Measurements from ENCODE around the gene MAP3K20.
"Not testable (repeated sequence)": the region's sequence is repeated elsewhere in the genome, so short reads cannot be mapped to it uniquely, and the experiment has no call there.

MAP3K20 gene

DNA sequence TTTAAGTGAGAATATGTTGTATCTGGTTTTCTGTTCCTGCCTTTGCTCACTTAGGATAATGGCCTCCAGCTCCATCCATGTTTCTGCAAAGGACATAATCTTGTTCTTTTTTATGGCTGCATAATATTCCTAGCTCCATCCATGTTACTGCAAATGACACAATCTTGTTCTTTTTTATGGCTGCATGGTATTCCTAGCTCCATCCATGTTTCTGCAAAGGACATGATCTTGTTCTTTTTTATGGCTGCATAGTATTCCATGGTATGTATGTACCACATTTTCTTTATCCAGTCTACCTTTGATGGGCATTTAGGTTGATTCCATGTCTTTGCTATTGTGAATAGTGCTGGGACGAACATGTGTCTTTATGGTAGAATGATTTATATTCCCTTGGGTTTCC lies 87.7 kb downstream of the MAP3K20 start:
- DNase-seq = not testable (repeated sequence)

DNA sequence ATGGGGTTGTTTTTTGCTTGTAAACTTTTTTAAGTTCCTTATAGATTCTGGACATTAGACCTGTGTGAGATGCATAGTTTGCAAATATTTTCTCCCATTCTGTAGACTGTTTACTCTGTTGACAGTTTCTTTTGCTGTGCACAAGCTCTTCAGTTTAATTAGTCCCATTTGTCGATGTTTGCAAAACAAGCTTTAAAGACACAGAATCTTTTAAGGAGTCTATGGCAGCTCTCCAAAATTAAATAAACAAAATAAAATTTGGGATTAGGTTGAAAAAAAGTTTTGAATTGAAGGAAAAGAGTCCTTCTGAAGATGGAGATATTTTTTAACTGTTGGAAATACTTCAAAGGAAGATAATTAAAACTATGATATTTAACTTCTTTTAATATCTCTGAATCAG lies 88.8 kb downstream of the MAP3K20 start:
- DNase-seq = no peak

DNA sequence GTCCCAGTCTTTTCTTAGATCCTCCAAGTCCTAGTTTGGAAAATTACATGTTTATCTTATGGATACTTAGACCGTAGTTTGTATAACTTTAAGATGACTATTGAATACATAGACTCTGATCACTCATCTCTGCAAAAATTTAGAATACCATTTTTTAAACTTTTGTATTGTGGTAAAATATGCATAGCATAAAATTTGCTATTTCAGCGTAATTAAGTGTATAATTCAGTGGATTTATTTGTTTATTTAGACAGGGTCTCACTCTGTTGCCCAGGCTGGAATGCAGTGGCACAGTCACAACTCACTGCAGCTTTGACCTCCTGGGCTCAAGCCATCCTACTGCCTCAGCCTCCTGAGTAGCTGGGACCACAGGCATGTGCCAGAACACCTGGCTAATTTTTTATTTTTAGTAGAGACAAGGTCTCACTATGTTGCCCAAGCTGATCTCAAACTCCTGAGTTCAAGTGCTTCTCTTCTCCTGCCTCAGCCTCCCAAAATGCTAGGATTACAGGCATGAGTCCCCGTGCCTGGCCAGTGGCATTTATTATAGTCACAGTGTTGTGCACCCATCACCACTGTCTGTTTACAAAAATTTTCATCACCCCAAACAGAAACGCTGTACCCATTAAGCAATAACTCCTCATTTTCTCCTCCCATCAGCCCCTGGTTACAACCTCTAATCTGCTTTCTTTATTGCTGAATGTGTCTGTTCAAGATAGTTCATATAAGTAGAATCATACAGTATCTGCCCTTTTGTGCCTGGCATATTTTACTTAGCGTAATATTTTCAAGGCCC lies 90.0 kb downstream of the MAP3K20 start:
- no peak for DNase-seq

DNA sequence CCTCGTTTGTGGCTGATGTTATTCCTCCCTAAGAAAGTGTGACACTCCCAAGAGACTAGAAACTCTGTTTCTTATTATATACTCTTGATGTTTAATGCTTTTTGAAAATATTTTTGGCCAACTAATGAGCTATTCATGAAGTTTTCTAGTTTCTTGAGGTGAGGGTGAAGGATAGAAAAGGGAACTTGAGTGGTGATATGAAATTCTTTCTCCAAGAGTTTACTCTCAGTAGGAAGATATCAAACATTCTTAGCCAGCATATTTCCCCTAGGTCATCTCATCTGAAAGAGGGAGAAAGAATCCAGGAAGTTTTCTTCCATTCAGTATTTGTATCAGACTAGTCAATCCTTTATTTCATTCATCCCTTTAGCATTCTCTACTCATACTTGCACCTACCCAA lies 95.7 kb downstream of the MAP3K20 start:
- DNase-seq = no peak

DNA sequence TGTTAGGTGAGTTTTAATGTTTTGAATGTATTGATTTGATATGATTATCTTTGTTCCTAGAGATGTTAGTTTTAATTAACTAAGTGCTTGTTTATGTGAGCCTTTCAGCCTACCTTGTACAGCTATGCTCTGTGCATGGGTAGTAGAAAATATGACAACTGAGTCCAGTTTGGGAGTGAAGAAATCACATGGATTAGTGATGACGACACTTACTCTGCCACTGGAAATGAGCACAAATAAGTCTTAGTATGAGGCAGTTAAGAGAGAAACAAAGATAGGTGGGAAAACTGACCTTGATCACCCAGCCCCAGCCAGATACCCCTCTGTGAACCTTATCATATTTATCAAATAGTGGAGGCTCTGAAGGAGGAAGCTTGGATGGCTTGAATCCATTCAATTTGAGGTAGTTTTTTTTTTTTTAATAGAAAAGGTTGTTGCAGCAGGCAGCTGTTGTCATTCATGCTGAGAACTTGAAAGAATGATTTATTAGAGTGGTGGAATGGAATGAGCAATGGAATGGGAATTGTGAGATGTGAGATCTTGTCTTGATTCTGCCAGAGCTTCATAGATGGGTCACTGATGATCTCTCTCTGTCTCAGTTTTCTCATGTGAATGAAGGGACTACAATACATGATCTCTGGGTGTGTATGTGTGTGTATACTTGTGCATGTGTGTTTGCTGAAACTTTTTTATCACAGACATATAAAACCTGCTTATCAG lies 96.4 kb downstream of the MAP3K20 start:
- DNase-seq = no peak

DNA sequence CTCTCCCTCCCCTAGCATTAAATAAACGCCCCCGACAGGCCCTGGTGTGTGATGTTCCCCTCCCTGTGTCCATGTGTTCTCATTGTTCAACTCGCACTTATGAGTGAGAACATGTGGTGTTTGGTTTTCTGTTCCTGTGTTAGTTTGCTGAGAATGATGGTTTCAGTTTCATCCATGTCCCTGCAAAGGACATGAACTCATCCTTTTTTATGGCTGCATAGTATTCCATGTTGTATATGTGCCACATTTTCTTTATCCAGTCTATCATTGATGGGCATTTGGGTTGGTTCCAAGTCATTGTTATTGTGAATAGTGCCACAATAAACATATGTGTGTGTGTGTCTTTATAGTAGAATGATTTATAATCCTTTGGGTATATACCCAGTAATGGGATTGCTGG lies 98.7 kb downstream of the MAP3K20 start:
- DNase-seq = not testable (repeated sequence)

DNA sequence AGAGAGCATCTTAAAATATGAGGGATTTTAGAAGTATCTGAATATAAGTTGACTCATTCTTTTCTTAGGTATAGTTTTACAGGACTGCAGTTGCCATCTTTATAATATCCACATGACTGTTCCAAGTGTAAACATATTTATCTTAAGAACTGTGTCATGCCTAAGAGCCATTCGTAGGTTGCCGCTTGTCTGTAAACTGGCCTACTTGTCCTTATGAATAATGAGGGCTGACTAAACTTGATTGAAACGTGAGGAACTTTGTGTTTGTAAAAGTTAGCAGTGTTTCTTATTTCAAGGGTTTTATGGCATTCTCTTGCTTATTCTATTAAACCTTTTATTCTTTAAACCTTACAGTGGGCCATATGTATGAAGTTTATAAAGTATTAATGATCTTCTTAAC lies 99.6 kb downstream of the MAP3K20 start:
- no peak for DNase-seq

DNA sequence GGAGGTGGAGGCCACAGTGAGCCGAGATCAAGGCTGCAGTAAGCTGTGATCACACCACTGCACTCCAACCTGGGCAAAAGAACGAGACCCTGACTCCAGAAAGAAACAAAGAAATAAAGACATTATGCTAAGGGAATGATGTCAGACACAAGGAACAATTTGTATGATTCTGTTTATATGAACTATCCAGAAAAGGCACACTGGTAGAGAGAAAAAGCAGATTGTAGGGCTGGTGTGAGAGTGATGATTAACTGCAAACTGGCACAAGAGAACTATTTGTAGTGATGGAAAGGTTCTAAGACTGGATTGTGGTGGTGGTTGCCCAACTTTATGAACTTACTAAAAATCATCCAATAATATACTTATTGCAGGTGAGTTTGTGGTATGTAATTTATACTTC lies 106.3 kb downstream of the MAP3K20 start:
- no peak for DNase-seq

DNA sequence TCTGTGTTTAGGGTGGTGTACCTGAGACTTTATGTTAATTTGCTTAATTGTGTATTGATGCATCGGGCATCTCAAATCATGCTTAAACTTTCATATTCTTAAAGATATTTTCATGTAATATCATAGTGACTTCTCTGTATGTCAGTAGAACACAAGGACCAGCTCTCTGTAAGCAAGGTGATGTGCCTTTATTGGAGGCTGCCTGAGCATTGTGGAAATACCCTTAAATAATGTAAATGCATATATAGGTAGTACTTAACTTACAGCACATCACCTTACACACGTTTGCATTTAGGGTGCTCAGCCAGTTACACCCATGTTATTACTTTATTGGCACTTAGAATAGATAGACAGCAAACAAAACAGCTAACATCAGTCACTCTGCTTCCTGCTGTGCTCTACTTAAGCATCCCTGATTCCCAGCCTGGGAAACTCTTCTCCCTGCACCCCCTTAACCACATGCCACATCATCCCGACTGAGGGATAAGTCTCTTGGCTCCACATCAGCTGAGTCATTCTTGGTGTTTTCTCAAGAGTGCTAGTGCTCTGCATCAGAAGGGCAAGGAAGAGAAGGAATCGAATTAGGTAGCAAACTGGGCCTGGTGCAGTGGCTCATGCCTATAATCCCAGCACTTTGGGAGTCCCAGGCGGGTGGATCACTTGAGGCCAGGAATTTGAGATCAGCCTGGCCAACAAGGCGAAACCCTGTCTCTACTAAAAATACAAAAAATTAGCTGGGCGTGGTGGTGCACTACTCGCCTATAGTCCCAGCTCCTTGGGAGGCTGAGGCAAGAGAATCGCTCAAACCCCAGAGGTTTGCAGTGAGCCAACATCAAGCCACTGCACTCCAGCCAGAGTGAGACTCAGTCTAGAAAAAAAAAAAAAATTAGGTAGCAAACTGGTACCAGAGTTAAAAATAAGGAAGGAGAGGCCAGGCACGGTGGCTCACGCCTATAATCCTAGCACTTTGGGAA lies 108.7 kb downstream of the MAP3K20 start:
- DNase-seq = no peak

DNA sequence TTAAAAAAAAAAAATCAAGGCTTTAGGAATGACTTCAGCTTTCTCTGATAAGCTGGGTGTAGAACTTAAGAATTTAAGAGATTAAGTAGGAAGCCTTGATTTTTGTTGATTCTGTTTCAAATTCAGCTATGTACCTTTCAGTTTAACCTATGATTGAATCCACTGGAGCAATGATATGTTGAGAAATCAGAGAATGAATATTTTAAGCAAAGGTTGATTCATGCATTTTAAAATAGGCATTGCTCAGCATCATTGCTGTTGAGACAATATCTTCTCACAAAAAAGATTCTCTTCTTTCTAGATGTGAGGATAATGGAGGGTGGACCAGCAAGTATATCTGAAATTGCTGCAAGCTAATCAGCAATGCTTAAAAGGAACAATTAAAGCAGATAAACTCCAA lies 109.8 kb downstream of the MAP3K20 start:
- no peak for DNase-seq

DNA sequence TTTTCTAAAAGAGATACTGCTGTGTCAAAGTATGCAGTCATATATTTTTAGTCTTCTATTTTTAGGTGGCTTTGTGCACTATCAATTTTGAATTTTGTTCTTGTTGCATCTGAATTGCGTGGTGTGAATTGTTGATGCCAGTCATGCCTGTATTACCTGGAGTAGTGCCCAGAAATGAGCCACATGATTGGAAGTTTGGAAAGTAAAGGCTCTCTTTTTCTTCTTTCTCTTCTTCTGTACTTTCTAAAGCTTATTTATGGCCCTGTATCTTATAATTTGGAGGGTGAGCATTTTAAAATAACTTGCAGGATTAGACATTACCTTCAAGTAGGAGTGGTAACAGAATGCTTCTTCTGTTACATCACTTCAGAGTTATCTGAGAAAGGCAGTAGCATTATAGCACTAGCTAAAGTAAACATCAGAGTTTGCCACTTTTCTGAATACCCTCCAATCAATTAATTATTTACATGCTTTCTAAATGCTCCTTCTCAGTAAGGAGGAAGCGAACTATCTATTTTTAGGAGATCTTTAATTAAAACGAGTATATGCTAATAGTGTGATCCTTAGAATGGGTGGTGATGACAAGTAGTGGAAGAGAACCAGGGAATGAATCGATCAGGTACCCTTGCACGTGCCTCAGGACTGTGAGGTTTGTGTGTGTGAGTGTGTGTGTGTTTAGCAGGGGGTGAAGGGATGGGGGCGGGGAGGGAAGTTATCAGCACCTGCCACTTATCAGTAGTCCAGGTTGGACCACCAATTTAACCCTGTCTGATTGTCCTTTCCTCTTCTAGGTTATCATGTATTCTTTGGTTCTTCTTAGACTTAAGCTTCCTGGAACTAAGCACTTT lies 112.5 kb downstream of the MAP3K20 start:
- DNase-seq = no peak

DNA sequence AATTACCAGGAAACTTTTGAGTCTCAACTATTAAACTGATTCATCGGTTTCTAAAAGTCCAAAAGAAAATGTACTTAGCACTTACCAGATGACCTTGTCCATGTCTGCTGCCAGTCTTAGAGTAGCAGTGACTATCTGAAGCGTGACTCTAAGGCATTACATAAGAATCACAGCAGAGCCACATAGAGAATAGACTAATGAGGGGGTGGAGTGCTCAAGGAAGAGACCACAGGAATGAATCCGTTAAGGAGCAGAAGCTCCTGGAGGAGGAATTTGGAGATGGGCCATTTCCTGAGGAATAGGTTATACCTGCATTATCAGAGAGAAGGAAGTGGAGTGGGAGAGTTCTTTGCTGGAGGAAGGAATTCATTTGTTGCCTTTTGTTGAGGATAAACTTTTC lies 116.0 kb downstream of the MAP3K20 start:
- no peak for DNase-seq

DNA sequence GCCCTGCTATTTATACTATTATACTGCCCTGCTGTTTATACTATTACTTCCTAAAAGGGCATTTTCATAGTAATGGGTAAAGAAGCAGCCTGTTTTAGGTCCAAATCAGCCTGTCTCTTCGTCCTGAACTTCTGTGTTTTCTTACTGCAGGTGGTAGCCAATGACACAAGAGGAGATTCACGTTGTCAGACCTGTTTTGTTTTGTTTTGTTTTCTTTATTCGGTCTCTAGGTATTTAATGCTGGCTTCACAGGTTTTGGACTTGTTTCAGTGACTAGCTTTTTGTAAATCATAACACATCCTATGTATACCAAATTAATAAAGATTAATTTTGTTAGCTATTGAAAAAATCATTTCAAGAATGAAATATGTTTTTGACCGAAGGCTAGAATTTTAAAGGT lies 116.4 kb downstream of the MAP3K20 start:
- no peak for DNase-seq

DNA sequence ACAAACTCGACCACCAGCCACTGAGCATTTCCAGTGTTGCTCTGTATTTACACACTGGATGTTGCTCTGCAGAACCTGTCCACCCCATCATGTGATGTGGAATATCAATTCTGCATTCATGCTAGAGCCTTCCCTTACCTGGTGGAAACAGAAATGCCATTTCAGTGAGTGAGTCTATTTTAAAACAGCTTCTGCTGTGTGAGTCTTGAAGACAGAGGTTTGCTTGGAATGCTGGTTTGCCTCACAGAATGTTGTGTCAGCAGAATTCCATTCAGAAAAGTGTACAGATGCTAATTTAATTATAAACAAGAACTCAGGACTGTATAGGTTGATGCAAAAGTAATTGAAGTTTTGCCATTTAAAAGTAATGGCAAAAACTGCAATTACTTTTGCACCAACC lies 118.3 kb downstream of the MAP3K20 start:
- DNase-seq = no peak

DNA sequence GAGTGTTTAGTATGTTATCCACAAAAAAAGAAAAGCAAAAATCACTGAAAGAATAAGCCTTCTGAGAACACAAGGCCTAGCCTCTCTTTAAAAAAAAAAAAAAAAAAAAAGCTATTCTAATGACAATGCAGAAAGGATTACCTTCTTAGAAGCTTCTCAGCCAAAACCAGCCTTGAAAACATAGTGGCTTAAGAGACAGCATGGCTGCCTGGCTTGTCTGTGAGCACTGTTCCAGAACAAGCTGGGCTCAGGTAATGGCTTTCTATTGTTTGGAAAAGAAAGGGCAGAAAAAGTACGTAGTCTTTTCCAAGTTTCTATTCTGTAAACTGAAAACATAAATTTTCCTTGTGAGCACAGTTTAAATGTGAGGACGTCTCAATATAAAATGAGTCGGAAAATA lies 119.5 kb downstream of the MAP3K20 start:
- no peak for DNase-seq

DNA sequence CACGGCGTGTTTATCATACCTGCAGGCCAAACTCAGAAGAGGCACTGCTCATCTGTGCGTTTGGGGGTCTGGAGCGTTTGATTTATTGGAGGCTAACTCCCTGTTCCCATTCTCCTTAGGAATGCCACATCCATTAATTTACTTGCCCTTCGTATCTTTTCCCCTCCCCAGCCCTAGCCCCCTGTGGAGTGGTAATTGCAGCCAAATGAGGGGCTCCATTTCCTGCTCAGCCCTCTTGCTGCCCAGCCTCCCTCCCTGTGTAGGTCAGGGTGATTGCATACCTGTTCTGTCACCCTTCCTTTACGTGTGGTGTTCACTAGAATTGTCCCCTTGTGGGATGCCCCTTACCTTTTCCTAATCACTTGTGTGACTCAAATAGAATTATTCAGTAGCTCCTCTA lies 120.4 kb downstream of the MAP3K20 start:
- DNase-seq = no peak

DNA sequence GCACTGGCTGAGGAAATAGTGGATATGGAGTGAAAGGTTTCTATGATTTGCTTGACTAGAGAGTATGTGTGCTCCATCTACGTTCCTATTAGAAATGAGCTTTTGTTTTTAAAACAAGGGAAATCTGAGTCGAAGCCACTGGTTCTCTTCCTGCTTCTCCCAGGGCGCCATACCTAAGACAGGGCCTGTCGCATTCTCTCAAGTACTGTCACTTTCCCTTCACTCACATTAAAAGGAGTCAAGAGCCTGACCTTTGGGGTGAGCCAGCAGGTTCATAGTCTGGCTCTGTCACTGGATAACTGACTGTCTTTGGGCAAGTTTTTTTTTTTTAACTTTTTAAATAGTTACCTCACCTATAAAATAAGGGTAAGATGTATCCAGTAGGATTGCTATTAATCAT lies 121.0 kb downstream of the MAP3K20 start:
- no peak for DNase-seq

DNA sequence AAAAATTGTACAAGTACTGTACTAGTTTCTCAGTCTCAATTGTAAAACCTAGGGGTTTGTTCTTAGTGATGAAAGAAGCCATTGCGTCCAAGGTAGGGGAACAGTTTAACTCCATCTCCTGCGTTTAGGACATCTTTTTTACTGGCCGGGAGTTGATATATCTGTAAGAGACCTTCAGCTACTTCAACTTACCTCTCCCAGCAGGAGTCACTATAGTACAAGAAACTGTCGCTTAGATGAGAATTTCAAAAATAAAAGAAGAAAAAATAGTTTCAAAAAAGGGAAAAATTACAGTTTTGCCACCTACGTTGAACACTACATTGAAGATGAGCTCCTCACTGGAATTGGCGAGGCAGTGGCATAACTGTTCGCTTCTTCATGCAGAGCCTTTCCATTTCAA lies 122.7 kb downstream of the MAP3K20 start:
- no peak for DNase-seq

DNA sequence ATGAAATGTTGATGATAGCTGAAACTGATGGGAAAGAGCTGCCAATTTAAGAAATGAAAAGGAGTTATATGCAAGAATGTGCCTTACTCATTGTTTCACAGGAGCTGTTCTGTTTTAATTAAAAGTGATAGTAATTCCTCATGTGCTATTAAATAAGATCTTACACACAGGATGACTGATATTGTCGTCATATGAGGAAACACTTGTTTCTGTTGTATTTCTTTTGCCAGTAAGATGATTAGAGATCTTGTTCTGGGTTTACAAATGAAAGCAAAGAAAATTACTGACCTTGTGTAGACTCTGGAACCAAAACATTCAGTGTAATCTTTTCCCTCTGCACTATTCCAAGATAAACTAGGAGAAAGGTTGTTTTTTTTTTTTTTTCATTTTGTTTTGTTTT lies 123.6 kb downstream of the MAP3K20 start:
- no peak for DNase-seq

DNA sequence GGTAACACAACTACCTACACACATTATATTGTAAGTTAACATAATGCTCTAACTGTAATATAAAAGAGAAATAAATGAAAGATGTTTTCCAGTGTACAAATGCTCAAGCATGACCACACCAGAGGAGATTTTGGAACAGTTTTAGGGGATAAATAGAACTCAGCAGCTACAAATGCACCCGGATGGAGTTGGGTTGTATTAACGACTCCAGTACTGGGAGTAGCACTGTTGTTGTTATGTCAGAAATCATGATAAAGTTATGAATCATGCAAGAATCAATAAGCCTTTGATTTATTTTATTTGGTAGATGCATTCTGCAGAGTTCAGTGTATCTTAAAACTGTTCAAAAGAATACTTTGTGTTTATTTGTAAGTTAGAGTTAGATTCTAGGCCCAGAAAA lies 126.9 kb downstream of the MAP3K20 start:
- no peak for DNase-seq

DNA sequence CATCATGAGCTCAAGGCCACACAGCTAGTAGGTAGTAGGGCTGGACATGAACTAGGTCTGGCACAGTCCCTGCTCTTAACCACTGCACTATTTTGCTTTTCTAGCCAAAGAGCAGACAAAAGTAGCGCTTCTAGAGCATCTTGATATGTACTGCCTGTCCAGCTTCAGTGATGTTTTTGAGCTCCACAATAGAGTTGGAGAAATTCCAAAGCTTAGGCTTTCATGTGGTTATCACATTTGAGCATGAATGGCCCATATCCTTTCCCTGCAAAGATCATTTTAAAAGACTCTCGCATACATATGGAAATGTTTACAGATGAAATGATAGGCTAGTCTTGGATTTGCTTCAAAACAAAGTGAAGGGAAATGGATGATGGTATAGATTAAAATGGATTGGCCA lies 128.7 kb downstream of the MAP3K20 start:
- DNase-seq = no peak

DNA sequence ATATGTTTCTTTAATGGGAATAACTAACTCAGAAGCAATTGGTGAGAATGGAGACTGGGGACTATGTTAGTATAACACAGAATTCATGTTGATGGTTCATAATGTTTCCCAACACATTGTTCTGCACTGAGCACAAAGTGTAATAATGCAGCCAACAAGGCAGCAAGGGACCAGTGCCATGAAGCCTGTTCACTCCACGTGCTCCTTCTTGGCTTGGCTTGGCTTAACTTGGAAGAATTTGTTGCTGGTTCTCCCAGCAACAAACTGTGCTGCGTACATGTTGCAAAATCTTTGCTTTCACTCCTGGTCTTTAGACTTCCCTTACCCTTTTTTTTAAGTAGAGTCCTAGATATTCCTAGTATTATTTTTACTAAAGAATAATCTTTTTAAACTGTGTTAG lies 129.7 kb downstream of the MAP3K20 start:
- DNase-seq = no peak

DNA sequence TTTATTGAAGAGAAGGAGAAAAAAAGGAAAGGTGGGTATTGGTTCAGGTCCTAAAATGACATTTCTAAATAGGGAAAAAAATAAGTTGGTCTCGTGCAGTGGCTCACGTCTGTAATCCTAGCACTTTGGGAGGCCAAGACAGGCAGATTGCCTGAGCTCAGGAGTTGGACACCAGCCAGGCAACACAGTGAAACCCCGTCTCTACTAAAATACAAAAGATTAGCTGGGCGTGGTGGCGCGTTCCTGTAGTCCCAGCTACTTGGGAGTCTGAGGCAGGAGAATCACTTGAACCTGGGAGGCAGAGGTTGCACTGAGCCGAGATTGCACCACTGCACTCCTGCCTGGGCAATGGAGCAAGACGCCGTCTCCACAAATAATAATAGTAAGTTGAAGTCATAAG lies 131.5 kb downstream of the MAP3K20 start:
- DNase-seq = not testable (repeated sequence)

Measured in CD4-positive, alpha-beta T cell treated with Interferon gamma for 1 hour (primary cell).